ENCODE data around the gene HVCN1. TPM values are rescaled to one million over a fixed set of nuclear protein-coding genes. Genes with fewer than 3 reads are reported as not detected.

The HVCN1 gene
- total RNA-seq, 4 donors from 2014 or later: 1.3 to 6.0 (median 1.9) TPM

GRCh38 chr12:110639336-110640141 is 49.4 kb downstream of the HVCN1 start:
- TF ChIP-seq POLR2AphosphoS5 (IDR thresholded peaks at IDR 0.05): no peak
- no peak for TF ChIP-seq EP300 (IDR thresholded peaks at IDR 0.05)
- TF ChIP-seq POLR2A (IDR thresholded peaks at IDR 0.05): no peak
- TF ChIP-seq CTCF (IDR thresholded peaks at IDR 0.05): no peak

GRCh38 chr12:110638796-110639195 is 50.1 kb downstream of the HVCN1 start:
- 95% methylated on average over 5 of the region's 5 CpGs for WGBS
- H3K9me3 ChIP-seq: no peaks in the 10 kb centered on the region
- no peaks in the 10 kb centered on the region for H3K4me1 ChIP-seq
- no peak for TF ChIP-seq CTCF (IDR thresholded peaks at IDR 0.05)
- TF ChIP-seq POLR2A (IDR thresholded peaks at IDR 0.05): no peak
- no peak for TF ChIP-seq POLR2AphosphoS5 (IDR thresholded peaks at IDR 0.05)
- no peak overlapping the region for H3K4me3 ChIP-seq
- no peak overlapping the region for H3K27ac ChIP-seq
- peaks cover 6% of the 10 kb centered on the region for H3K36me3 ChIP-seq
- no peaks in the 10 kb centered on the region for H3K27me3 ChIP-seq
- DNase-seq (ENCODE audit: low spot score in 2 of 2): no peak

More at GRCh38 chr12:110639336-110640141, 49.4 kb downstream of the HVCN1 start:
- Histone ChIP-seq H3K4me3 (no peak overlapping the region), H3K4me1 (no peaks in the 10 kb centered on the region), H3K27ac (no peak overlapping the region), H3K9me3 (no peaks in the 10 kb centered on the region), H3K27me3 (no peaks in the 10 kb centered on the region), H3K36me3 (peaks cover 7% of the 10 kb centered on the region)
- DNase-seq (ENCODE audit: low spot score in 2 of 2): peak in 1 of 2 donors; percentile 20
- WGBS: 80% methylated on average over 7 of the region's 7 CpGs

DNA sequence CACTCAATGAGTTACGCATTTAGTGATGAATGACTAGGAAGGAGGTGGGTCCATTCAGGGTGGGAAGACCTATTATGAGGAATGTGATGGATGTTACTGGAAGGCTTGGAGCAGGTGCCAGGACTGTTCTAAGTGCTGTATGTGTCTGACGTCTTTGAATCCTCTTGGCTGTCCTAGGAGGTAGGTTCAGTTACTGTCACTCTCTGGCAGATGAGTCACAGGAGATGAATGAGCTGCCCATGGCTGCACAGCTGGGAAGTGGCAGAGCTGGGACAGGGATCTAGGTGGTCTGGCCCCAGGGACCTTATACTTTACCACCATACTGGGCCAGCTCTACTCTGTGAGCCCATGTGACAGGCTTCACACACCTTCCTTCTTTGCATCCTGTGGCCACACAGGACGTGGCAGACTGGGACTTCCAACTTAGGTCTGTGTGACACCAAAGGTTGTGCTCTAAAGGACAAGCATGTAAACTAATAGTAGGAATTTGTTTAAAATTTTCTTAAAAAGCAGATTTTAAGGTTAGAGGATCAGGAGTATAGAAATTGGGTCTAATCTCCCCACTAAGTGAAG is 51.0 kb downstream of the HVCN1 start:
- no peaks in the 10 kb centered on the region for H3K4me1 ChIP-seq
- no peak overlapping the region for H3K27ac ChIP-seq
- no peaks in the 10 kb centered on the region for H3K27me3 ChIP-seq
- peaks cover 6% of the 10 kb centered on the region for H3K36me3 ChIP-seq
- TF ChIP-seq POLR2AphosphoS5 (IDR thresholded peaks at IDR 0.05) (no peak), CTCF (IDR thresholded peaks at IDR 0.05) (no peak), POLR2A (IDR thresholded peaks at IDR 0.05) (no peak), EP300 (IDR thresholded peaks at IDR 0.05) (no peak)
- no peak for DNase-seq (ENCODE audit: low spot score in 2 of 2)
- H3K9me3 ChIP-seq: no peaks in the 10 kb centered on the region
- 92% methylated on average over 3 of the region's 3 CpGs for WGBS
- H3K4me3 ChIP-seq: no peak overlapping the region

DNA sequence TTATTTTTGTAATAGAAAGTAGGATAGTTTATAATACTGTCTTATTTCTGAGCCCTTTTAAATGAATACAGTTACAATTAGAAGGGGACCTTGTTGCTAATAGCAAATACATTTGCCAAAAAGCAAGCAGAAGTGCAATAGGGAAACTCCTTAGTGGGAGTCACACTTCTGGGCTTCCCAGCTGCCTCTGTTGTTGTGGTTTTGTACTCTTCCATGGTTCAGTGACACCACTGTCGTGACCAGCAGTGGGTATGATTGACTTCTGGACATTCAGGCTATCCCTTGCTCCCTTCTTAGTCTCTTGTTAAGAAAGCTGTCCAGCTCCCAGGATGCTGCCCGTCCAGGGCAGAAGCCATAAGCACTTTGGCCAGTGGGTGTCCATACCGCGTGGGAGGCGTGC is 52.4 kb downstream of the HVCN1 start:
- Histone ChIP-seq H3K4me1 (no peaks in the 10 kb centered on the region), H3K27ac (no peak overlapping the region), H3K9me3 (no peaks in the 10 kb centered on the region), H3K4me3 (no peak overlapping the region), H3K27me3 (no peaks in the 10 kb centered on the region), H3K36me3 (peaks cover 13% of the 10 kb centered on the region)
- no peak for TF ChIP-seq POLR2AphosphoS5 (IDR thresholded peaks at IDR 0.05)
- no peak for TF ChIP-seq CTCF (IDR thresholded peaks at IDR 0.05)
- TF ChIP-seq POLR2A (IDR thresholded peaks at IDR 0.05): no peak
- no peak for DNase-seq (ENCODE audit: low spot score in 2 of 2)
- 91% methylated on average over 3 of the region's 5 CpGs for WGBS

DNA sequence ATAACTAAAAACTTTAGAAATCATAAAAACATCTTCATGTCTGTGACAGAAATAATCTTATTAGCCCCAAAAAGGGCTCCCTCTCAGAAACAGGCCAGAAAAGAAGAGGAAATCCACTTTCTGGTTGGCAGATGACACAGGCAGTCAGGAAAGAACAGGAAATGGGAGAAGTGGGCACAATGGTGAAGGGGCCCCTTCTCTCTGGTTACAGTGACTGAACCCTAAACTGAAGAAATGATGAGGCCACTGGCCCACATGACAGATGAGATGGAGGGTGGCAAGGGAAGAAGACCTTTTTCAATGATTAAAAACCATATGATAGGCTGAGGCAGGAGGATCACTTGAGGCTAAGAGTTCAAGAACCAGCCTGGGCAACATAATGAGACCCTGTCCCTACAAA is 53.9 kb downstream of the HVCN1 start:
- Histone ChIP-seq H3K4me1 (no peaks in the 10 kb centered on the region), H3K27ac (no peak overlapping the region), H3K27me3 (no peaks in the 10 kb centered on the region), H3K36me3 (peaks cover 17% of the 10 kb centered on the region), H3K9me3 (no peaks in the 10 kb centered on the region), H3K4me3 (no peak overlapping the region)
- TF ChIP-seq EP300 (IDR thresholded peaks at IDR 0.05) (no peak), CTCF (IDR thresholded peaks at IDR 0.05) (no peak), POLR2AphosphoS5 (IDR thresholded peaks at IDR 0.05) (no peak), POLR2A (IDR thresholded peaks at IDR 0.05) (no peak)
- DNase-seq (ENCODE audit: low spot score in 2 of 2): no peak
